RWPE1 (cell line): Measurements from ENCODE around the gene MCMBP.
A peak's percentile ranks its signal among the peaks of the same experiment; 100 is the strongest.
"Not testable (repeated sequence)": the region's sequence is repeated elsewhere in the genome, so short reads cannot be mapped to it uniquely, and the experiment has no call there.

Experiments used
- CTCF ChIA-PET: fragments of 350-600 bp; sonication (Branson Sonifier 250); formaldehyde crosslinking; extraction: SDS; loops from one replicate; lab custom pipeline; 2021; lab: Yijun Ruan, JAX
- POLR2A ChIA-PET: fragments of 400-600 bp; formaldehyde crosslinking; extraction: SDS; loops from one replicate; lab custom pipeline; 2020; ENCODE audit warnings: antibody characterized with exemption; ENCODE audit not compliant: low non-redundant PET; lab: Yijun Ruan, JAX
- DNase-seq: peaks from one replicate; pipeline ENCODE4 v3.0.0; 2012; ENCODE audit warnings: low spot score
- H3K27ac ChIP-seq: fragments of 450-650 bp; 2 replicates; pipeline ENCODE4 v1.5.1; 2017
- TF ChIP-seq, protein P1 (sequence below): fragments of 450-650 bp; conservative IDR thresholded peaks from 2 replicates; pipeline ENCODE4 v1.5.1; 2017; ENCODE audit warnings: low read depth, mild to moderate bottlenecking

The MCMBP gene

GRCh38 chr10:119871881-119872609 lies 598 bp downstream of the MCMBP start:
- peak overlapping the region; percentile 88 for H3K27ac ChIP-seq

GRCh38 chr10:119869398-119869797 lies 3.2 kb downstream of the MCMBP start:
- H3K27ac ChIP-seq, DNase-seq, POLR2A ChIA-PET: not testable (repeated sequence)
- CTCF ChIA-PET = interaction anchor here (0.7 to 1.4 kb wide), 2 partner anchors 10 to 424 kb away, joined by 3 to 5 read pairs; no protein-coding TSS in a partner anchor

More at GRCh38 chr10:119871881-119872609, 598 bp downstream of the MCMBP start:
- ChIA-PET CTCF (interaction anchor here (0.6 to 1.5 kb wide), 4 partner anchors 9 to 560 kb away, joined by 3 to 7 read pairs (median 4); no protein-coding TSS in a partner anchor), POLR2A (interaction anchor here (1.5 to 1.6 kb wide), 2 partner anchors 20 to 146 kb away, joined by 5 to 9 read pairs; partner anchors contain the start of genes INPP5F and SEC23IP)
- TF ChIP-seq, protein P1, sequence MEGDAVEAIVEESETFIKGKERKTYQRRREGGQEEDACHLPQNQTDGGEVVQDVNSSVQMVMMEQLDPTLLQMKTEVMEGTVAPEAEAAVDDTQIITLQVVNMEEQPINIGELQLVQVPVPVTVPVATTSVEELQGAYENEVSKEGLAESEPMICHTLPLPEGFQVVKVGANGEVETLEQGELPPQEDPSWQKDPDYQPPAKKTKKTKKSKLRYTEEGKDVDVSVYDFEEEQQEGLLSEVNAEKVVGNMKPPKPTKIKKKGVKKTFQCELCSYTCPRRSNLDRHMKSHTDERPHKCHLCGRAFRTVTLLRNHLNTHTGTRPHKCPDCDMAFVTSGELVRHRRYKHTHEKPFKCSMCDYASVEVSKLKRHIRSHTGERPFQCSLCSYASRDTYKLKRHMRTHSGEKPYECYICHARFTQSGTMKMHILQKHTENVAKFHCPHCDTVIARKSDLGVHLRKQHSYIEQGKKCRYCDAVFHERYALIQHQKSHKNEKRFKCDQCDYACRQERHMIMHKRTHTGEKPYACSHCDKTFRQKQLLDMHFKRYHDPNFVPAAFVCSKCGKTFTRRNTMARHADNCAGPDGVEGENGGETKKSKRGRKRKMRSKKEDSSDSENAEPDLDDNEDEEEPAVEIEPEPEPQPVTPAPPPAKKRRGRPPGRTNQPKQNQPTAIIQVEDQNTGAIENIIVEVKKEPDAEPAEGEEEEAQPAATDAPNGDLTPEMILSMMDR = no peak
- DNase-seq = peak; percentile 48

GRCh38 chr10:119867317-119867716 lies 5.3 kb downstream of the MCMBP start:
- TF ChIP-seq, protein P1 = no peak
- H3K27ac ChIP-seq = no peak overlapping the region
- ChIA-PET POLR2A (no interaction called here), CTCF (interaction anchor here (0.8 to 1.3 kb wide), 3 partner anchors 8 to 259 kb away, joined by 3 to 6 read pairs (median 3); no protein-coding TSS in a partner anchor)
- DNase-seq = no peak

GRCh38 chr10:119865699-119866240 lies 6.9 kb downstream of the MCMBP start:
- H3K27ac ChIP-seq = no peak overlapping the region
- TF ChIP-seq, protein P1 = no peak
- CTCF ChIA-PET = no interaction called here
- POLR2A ChIA-PET = interaction anchor here (0.7 kb wide), 1 partner anchor 101 kb away, joined by 6 read pairs; no protein-coding TSS in a partner anchor
- DNase-seq = no peak

GRCh38 chr10:119863951-119864565 lies 8.6 kb downstream of the MCMBP start:
- TF ChIP-seq, protein P1 = no peak
- no peak overlapping the region for H3K27ac ChIP-seq
- CTCF ChIA-PET = interaction anchor here (0.7 to 0.8 kb wide), 4 partner anchors 178 to 562 kb away, joined by 3 to 4 read pairs (median 4); no protein-coding TSS in a partner anchor
- no peak for DNase-seq
- POLR2A ChIA-PET = no interaction called here

DNA sequence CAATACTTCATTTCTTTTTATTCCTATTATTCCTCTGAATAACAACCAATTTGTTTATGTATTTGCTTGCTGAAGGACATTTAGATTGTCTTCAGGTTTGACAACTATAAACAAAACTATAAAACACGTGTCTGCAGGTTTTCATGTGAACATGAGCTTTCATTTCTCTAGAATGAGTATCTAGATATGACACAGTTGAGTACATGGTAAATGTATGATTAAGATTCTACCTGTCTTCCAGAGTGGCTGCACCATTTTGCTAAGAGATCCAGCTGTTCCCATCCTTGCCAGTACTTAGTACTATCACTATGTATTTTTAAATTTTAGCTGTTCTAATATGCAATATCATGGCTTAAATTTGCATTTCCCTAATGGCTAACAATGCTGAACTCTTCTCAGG lies 10.1 kb downstream of the MCMBP start:
- no peak overlapping the region for H3K27ac ChIP-seq
- TF ChIP-seq, protein P1 = no peak
- ChIA-PET POLR2A (no interaction called here), CTCF (interaction anchor here (0.6 to 1.1 kb wide), 4 partner anchors 112 to 278 kb away, joined by 3 to 5 read pairs (median 4); no protein-coding TSS in a partner anchor)
- DNase-seq = no peak
